Measurements from ENCODE around the gene TAF1.
"Not testable (repeated sequence)": the region's sequence is repeated elsewhere in the genome, so short reads cannot be mapped to it uniquely, and the experiment has no call there.

Gene TAF1

GRCh38 chrX:71510161-71510560 lies 144.0 kb downstream of the TAF1 start:
- no peak overlapping the region for H3K4me3 ChIP-seq (replicated peaks; ENCODE audit: low read depth, low read length)
- DNase-seq (ENCODE audit: low read depth) = no peak
- TF ChIP-seq CTCF (IDR thresholded peaks at IDR 0.05; ENCODE audit: low read length, missing control alignments) = no peak

GRCh38 chrX:71513731-71514130 lies 147.6 kb downstream of the TAF1 start:
- not testable (repeated sequence) for H3K4me3 ChIP-seq (replicated peaks; ENCODE audit: low read depth, low read length); DNase-seq (ENCODE audit: low read depth)

GRCh38 chrX:71514367-71515037 lies 148.3 kb downstream of the TAF1 start:
- no peak for DNase-seq (ENCODE audit: low read depth)
- TF ChIP-seq CTCF (IDR thresholded peaks at IDR 0.05; ENCODE audit: low read length, missing control alignments) = no peak

GRCh38 chrX:71515038-71515396 lies 148.9 kb downstream of the TAF1 start:
- no peak for DNase-seq (ENCODE audit: low read depth)
- no peak for TF ChIP-seq CTCF (IDR thresholded peaks at IDR 0.05; ENCODE audit: low read length, missing control alignments)
- no peak overlapping the region for H3K4me3 ChIP-seq (replicated peaks; ENCODE audit: low read depth, low read length)

More at GRCh38 chrX:71514367-71515037, 148.3 kb downstream of the TAF1 start:
- H3K4me3 ChIP-seq (replicated peaks; ENCODE audit: low read depth, low read length) = no peak overlapping the region
